ENCODE measurements around the gene SPINT1.

Gene SPINT1

DNA sequence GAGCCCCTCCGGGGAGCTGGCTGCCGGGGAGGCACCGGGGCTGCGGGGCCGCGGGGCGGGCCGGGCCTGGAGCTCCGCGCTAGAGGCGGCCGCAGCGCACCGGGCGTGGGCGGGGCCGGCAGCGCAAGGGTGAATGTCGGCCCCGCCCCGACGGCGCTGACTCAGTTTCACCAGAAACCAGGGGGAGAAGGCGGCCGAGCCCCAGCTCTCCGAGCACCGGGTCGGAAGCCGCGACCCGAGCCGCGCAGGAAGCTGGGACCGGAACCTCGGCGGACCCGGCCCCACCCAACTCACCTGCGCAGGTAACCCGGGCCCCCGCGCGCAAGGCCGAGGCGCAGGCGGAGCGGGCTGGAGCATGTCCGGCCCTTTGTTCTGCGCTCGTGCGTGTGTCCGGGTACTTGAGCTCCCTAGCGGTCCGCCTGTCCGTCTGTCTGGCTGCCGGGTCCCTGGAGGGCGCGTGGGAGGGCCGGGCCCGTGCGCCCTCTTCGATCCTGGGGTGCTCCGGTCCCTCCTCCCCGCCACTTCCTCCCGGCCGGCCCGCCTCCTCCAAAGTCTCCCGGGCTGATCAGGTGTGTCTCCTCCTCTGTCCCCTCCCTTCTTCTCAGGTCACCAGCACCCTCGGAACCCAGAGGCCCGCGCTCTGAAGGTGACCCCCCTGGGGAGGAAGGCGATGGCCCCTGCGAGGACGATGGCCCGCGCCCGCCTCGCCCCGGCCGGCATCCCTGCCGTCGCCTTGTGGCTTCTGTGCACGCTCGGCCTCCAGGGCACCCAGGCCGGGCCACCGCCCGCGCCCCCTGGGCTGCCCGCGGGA lies at the start of gene SPINT1:
Gene SPINT1 (plus strand): TSS at position 164 of the 811 bp plus-strand sequence. CDS start 507 bp downstream, at position 671.
- TF ChIP-seq, protein P1, sequence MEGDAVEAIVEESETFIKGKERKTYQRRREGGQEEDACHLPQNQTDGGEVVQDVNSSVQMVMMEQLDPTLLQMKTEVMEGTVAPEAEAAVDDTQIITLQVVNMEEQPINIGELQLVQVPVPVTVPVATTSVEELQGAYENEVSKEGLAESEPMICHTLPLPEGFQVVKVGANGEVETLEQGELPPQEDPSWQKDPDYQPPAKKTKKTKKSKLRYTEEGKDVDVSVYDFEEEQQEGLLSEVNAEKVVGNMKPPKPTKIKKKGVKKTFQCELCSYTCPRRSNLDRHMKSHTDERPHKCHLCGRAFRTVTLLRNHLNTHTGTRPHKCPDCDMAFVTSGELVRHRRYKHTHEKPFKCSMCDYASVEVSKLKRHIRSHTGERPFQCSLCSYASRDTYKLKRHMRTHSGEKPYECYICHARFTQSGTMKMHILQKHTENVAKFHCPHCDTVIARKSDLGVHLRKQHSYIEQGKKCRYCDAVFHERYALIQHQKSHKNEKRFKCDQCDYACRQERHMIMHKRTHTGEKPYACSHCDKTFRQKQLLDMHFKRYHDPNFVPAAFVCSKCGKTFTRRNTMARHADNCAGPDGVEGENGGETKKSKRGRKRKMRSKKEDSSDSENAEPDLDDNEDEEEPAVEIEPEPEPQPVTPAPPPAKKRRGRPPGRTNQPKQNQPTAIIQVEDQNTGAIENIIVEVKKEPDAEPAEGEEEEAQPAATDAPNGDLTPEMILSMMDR (IDR thresholded peaks at IDR 0.05; ENCODE audit: insufficient read depth, low read length, missing control alignments): no peak
- CTCF ChIA-PET: interaction anchor here (1.0 to 1.5 kb wide), 2 partner anchors 50 to 341 kb away, joined by 4 read pairs; partner anchors contain the start of gene VPS18
- peak within 1 kb of the TSS; percentile 38 for H3K4me3 ChIP-seq (ENCODE audit: low read depth, low read length)
- POLR2A ChIA-PET: no interaction called here
- DNase-seq (ENCODE audit: low read depth, low spot score): no peak

DNA sequence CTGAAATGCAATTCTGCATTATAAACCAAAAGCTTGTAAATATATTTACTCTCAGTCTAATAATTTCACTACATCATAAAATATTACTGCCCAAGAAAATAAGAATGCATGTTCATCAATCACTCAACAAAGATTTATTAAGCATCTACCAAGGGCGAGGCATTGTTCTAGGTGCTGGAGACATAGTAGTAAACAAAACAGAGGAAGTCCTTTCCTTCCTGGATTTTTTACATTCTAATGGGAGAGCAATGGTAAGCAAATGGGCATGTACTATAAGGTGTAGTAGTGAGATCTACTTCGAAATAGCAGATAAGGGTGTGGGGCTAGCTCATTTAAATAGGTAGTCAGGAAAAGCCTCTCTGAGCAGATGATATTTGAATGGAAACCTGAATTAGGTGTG lies 47.8 kb upstream of the SPINT1 start:
- H3K4me3 ChIP-seq (ENCODE audit: low read depth, low read length): no peak overlapping the region
- DNase-seq (ENCODE audit: low read depth, low spot score): no peak
- TF ChIP-seq, protein P1 (IDR thresholded peaks at IDR 0.05; ENCODE audit: insufficient read depth, low read length, missing control alignments): no peak
- POLR2A ChIA-PET: interaction anchor here (0.6 kb wide), 1 partner anchor 10 kb away, joined by 3 read pairs; no protein-coding TSS in a partner anchor
- CTCF ChIA-PET: no interaction called here

DNA sequence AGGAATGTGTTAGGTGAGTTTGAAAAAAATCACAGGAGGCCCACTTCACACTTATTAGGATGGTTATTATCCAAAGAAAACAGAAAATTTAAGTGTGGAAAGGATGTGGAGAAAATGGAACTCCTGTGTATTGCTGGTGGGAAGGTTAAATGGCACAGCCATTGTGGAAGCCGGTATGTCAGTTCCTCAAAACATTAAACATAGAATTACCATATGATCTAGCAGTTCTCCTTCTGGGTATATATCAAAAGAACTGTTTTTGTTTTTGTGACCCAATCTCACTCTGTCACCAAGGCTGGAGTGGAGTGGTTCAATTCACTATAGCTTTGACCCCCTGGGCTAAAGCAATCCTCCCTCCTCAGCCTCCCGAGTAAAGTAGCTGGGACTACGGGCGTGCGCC lies 47.3 kb upstream of the SPINT1 start:
- DNase-seq (ENCODE audit: low read depth, low spot score): no peak
- ChIA-PET POLR2A (interaction anchor here (0.6 to 0.7 kb wide), 2 partner anchors 10 to 18 kb away, joined by 3 read pairs; no protein-coding TSS in a partner anchor), CTCF (interaction anchor here (0.6 kb wide), 1 partner anchor 390 kb away, joined by 3 read pairs; no protein-coding TSS in a partner anchor)
- TF ChIP-seq, protein P1 (IDR thresholded peaks at IDR 0.05; ENCODE audit: insufficient read depth, low read length, missing control alignments): no peak
- no peak overlapping the region for H3K4me3 ChIP-seq (ENCODE audit: low read depth, low read length)

GRCh38 chr15:40799523-40799922 lies 44.3 kb upstream of the SPINT1 start:
- TF ChIP-seq, protein P1 (IDR thresholded peaks at IDR 0.05; ENCODE audit: insufficient read depth, low read length, missing control alignments): no peak
- ChIA-PET POLR2A (no interaction called here), CTCF (no interaction called here)
- no peak overlapping the region for H3K4me3 ChIP-seq (ENCODE audit: low read depth, low read length)
- DNase-seq (ENCODE audit: low read depth, low spot score): no peak

- TF ChIP-seq, protein P1 (IDR thresholded peaks at IDR 0.05; ENCODE audit: insufficient read depth, low read length, missing control alignments): no peak
- no peak for DNase-seq (ENCODE audit: low read depth, low spot score)
- H3K4me3 ChIP-seq (ENCODE audit: low read depth, low read length): no peak overlapping the region
- ChIA-PET CTCF (interaction anchor here (1.1 to 2.3 kb wide), 2 partner anchors 55 kb away, joined by 3 to 11 read pairs; no protein-coding TSS in a partner anchor), POLR2A (no interaction called here)
These were observed 40.8 kb upstream of the SPINT1 start for GRCh38 chr15:40803076-40803475.

DNA sequence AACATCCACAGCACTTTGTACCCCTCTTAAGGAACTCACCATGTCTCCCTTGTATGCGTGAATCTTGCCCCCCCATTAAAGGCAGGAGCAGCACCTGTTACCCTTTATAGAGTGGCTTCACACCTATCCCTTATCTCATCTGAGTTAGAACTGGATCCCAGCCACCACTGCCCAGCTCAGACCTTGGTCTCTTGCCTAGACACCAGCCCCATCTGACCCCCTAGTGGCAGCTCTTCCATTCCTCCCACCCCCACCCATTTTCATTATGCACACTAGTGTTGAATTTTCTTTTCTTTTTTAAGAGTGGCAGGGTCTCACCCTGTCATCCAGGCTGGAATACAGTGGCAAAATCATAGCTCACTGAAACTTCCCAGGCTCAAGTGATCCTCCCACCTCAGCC lies 40.2 kb upstream of the SPINT1 start:
- TF ChIP-seq, protein P1 (IDR thresholded peaks at IDR 0.05; ENCODE audit: insufficient read depth, low read length, missing control alignments): no peak
- CTCF ChIA-PET: interaction anchor here (1.1 kb wide), 1 partner anchor 54 kb away, joined by 3 read pairs; no protein-coding TSS in a partner anchor
- no peak overlapping the region for H3K4me3 ChIP-seq (ENCODE audit: low read depth, low read length)
- DNase-seq (ENCODE audit: low read depth, low spot score): no peak
- POLR2A ChIA-PET: no interaction called here
